IPS DF 4.7 (cell line): Measurements from ENCODE around the gene NAT16.

Experiments used
- DNase-seq: peaks from one replicate; pipeline ENCODE4 v3.0.0-alpha.2; 2013; ENCODE audit warnings: low spot score; ENCODE audit errors: extremely low read depth

The NAT16 gene

DNA sequence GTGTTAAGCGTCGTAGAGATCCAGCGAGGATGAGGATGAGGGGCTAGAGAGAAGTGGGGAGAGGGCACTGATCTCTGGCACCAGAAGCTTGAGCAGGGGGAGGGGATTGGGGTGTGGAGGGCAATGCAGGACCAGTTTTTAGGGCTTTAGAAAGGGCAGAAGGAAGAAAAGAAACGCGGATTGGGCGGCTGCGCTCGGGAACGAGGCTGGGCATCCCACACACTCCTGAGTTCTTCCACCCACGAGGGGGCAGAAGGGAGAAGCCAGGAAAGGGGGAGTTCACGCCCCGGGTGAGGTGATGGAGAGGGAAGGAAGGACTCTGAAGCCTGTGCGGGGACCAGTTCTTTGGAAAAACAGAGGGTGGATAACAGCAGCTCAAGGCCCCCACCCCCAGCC, 8.7 kb downstream of the NAT16 start:
- DNase-seq: no peak

DNA sequence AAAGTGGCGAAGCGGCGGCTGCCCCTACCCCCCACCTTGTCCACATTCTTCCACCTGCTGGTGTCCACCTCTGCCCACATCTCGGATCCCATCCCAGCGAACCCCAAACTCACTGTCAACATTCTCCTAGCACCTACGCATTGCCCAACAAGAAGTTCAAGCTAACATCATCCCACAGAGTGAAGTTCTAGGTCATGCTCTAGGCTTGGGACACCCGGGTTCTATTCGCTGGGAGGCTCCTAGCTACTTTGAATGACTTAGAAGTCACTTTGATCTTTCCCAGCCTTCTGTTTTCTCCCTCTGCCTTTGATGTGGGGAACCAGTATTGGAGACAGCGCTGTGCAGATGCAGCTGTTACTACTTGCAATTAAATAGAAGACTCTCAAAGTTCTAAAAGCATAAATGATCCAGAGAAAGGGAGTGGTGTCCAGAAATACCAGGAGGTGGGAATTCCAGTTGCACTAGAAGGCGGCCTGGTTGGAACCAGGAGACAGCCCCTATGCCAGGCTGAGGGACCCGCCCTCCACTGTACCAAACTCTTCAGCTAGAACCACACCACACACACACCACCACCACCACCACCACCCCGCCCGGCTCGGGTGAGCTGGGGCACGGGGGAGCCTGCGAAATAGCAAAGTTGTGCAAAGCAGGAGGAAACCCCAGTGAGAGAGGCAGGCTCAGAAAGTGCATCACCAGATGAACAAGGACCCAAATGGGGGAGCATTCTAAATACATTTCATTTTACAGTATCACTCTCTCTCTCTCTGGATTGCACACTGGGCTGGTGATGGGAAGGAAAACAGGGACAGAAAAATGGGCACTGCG, 9.3 kb downstream of the NAT16 start:
- no peak for DNase-seq

GRCh38 chr7:101169838-101170551, 10.1 kb downstream of the NAT16 start:
- DNase-seq: no peak

DNA sequence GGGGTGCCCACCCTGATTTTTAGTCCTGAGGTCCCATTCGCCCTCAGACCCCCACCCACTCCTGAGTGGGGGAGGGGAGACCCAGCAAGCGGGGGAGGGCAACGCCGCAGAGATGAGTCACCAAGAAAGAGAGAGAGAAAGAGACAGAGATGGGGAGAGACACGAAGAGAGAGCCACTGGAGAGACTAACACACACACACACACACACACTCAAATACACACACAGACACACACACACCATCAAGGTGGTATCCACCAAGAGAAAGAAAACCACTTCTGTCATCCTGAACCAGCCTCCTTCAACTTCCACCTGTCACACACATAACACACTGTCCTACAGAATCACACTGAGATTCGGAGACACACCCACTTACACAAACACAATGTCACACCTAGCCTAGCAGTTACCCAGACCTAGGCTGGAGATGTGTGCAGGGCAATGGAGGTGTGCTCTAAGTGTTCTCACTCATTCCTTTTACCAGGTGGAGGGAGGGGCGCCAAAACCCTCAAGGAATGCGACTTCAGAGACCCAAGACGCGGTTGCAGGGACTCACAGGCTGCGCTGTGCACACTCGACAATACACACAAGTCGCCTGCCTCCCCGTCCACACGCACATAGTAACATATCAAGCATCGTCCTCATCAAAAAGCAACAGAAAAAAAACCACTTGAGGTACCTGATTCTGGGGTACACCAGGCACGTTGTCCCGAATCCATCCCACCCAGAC, 10.8 kb downstream of the NAT16 start:
- no peak for DNase-seq

DNA sequence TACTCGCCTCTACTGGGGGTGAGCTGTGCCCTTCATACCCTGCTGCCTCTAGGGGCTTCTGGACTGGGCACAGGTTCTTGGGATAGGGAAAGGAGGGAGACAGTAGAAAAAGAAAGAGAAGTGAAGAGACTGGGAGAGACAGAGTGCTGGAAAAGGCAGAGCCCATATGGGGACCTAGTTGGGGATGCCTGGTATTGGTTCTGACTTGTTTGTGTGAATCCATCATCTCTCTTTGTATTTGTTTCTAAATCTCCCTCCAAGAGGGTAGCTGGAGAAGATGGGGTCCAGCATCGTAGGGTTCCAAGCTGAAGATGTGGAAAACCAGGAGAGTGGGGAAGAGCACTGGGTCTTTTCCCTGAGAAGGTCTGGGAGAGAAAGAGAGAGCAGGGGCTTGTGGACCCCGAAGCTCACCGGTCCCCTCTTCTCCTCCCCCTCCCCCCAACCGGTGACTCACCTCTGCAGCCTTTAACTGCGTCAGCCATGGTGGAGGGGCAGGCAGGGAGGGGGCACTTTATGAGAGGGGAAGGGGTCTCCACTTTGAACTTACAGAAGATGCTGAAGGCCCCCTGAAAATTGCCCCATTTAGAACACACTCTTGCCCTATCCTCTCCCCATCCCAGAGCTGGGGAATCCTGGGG, 11.6 kb downstream of the NAT16 start:
- no peak for DNase-seq

GRCh38 chr7:101167645-101168411, 12.3 kb downstream of the NAT16 start:
- DNase-seq: no peak

DNA sequence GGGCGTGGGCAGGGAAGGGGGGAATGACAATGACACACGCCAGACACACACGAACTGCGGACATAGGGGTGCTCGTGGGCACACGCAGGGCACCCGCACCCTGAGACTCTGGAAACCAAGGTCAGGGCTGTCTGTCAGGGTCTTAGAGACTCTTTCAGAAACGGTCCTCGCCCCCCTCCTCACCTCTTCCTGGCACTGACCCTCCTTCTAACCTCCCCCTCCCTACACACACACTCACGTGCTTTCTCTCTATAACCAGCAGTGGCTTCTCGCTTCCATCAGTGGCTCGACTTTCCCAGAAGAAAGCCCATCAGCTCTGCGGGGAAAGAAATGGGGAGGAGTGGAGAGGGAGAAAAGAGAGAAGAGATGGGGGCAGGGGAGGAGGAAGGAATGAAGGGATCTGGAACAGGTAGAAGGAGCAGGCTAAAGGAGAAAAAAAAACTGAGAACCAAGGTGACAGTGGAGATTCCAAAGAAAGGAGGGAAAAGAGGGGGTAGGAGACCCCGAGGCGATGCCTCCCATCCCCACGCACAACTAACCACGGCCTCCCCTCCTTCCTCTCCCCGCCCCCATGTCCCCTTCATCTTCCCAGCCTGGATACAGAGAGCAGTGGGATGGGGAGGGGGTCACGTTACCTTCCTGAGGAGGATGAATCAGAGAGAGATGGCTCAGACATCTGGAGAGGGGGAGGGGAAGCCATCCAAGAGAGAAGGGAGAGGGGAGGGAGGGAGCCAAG, 13.0 kb downstream of the NAT16 start:
- DNase-seq: no peak

DNA sequence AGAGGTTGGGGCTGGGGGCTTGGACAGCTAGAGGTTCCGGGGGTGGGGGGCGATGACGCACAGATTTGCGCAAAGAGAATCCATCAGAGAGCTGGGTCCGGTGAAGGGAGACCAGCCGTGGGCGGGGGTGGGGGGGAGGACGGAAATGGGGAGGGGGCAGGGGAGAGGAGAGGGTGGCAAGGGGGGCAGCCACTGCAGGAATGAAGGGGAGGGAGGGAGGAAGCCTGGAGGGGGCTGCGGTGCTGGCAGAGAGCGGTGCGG, 13.5 kb downstream of the NAT16 start:
- DNase-seq: no peak

DNA sequence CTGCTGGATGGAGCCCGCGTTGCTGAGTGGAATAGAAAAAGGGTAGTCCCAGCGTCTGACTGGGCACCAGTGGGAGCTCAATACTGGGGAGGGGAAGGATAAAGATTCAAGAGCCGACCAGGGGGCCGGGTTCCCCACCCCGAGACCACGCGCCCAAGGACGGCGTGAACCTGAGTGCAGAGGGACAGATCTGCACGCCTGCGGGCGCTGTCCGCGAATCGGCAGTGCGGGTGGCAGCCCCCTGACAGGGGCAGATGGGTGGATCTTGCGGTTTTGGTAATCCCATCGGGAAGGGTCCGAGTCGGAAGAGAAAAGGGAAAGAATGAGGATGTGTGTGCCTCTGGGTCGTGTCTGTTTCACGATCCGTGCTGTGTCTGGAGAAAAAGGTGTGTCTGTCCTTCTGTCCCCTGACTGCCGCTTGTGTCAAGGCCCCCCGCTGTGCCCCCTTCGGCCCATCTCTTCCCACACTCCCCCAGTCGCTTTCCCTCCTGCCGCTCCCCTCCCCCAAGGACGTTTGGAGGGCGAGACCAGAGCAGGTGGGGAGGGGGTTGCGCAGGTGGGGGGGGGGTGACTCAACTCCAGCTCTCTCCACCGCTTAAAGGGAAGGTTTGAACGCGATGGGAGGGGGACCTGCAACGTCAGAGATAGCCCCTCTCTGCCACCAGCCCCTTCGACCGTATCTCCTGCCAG, 14.0 kb downstream of the NAT16 start:
- no peak for DNase-seq

- no peak for DNase-seq
These were observed 14.8 kb downstream of the NAT16 start, which contains the start of gene VGF for GRCh38 chr7:101165075-101165957. TSS of gene VGF (minus strand) at chr7:101165569. CDS start at chr7:101164843, 726 bp downstream.

DNA sequence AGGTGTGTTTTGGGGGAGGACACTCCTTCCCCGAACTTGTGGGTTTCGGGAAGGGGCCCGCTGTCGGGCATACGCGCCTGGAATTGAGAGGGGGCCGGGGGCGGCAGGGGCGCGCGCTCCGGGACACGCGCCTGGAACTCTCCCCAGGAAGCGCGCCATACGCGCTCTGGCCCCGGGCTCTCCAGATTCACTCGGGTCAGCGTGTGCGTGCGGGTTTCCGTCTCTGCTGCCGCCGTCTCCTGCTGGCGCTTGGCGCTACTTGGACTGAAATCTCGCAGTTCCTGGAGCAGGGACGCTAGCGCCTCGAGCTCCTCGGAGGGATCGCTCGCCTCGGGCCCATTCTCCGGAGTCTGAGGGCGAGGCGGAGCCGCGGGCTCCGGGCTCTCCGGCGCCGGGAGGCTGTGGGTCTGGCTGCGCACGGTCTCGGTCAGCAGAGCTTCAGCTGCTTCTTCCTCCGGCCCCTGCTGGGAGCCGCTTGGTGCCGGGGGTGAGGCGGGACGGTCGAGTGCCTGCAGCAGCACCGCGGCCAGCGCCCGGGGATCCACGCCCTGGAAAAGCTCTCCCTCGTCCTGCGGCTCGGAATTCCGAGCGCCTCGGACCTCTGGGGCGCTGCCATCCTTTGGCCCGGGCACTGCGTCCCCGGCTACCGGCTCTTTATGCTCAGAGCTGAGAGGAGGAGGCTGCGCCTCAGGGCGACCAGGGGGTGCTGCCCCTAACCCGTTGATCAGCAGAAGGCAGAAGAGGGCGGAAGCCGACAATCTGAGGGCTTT, 15.8 kb downstream of the NAT16 start:
- no peak for DNase-seq

DNA sequence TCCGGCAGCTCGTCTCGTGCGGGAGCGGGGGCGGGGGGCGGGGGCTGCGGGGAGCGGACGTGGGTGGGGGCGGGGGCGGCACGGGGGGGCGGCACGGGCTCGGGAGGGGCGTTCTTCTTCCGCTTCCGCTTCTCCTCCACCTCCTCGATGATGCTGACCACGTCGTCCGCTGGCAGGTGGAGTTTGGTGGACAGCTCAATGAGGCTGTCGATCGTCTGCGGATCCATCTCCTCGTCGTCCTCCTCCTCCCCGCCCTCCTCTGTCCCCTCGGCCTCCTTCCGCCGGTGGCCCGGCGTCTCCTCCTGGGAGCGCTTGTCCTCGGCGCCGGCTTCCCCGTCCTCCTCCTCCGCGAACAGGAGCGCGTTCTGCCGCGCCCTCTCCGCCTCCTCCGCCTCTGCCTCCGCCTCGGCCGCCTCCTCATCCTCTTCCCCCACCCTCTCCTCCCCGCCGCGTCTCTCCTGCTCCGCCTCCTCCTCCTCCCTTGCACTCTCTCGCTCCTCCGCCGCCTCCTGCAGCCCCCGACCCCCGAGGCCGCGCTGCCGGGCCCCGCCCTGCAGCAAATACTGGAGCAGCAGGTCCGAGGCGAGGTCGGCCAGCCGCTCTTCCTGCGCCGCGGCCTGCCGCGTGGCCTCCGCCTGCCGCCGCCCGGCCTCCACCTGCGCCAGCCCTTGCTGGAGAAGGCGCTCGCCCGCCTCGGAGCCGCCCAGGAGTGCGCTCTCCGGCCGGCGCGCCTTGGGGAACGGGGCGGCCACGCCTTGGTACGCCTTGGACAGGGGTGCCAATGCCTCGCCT, 16.6 kb downstream of the NAT16 start:
- no peak for DNase-seq

DNA sequence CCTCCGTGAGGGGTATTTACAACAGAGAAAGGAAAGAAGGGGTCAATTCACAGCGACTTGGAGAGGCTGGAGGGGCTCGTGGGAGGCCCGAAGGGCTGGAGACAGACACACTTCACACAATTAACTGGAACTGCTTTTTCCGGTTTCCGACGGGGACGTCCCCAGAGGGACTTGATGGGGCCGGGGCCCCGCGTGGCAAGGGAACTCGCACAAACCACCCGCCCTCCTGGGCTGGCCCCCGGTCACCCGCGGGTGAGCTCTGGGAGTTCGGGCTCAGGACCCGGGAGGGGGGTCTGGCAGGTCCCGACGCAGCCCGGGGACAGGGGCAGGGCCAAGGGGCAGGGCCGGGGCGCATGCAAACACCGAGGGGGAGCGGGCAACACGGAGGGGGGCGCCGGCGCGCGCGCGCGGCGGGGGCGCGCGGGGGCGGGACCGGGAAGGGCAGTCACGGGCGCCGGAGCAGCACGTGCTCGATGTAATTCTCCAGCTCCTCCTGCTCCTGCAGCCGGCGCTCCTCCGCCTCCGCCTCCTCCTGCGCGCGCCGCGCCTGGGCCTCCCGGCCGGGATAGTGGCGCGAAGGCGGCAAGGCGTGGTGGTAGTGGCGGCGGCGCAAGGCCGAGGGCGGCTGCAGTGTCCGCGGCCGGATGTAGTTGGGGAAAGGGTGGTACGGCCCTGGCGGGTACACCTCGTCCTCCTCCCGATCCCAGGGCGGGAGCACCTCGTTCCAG, 17.4 kb downstream of the NAT16 start:
- no peak for DNase-seq

DNA sequence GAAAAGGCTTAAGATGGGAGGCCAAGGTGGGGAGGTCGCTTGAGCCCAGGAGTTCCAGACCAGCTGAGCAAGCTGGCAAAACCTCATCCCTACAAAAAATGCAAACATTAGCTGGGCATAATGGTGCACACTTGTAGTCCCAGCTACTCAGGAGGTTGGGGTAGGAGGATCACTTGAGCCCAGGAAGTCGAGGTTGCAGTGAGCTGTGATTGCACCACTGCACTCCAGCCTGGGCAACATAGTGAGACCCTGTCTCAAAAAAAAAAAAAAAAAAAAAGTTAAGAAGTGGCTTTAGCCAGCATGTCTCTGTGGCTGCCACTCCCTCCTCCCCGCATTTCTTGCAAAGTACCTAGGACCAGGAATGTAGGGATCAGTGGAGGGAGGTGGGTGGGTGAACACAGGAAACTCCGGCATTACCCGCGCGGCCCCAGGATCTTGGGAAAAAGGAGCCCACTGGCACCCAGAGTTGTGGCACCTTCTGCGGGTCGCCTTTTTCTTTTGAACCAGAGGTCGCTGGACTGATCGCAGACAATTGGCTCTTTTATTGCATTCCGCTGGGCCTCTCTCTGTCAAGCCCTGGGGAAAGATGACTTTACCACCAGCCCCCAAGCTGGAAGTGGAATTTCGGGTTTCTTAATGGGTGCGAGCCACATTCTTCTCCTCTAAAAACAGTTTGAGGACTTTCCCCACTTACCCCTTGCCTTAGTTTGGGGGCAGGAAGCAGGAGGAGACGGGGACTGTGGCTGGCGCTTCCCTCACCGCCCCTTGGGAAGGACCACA, 18.2 kb downstream of the NAT16 start:
- DNase-seq: no peak

- no peak for DNase-seq
These were observed 19.2 kb downstream of the NAT16 start for GRCh38 chr7:101160910-101161309.
